Sigmoid colon (tissue), 7 donors: Measurements from ENCODE around the gene KRT6C. TPM values are rescaled to one million over a fixed set of nuclear protein-coding genes. Genes with fewer than 3 reads are reported as not detected.

Experiments
- DNase-seq: peaks from one replicate; pipeline ENCODE4 v3.0.0-alpha.2; 2019
- H3K27ac ChIP-seq, 4 donors: fragments of 200-600 bp; sonication (generic); one replicate each; pipeline ENCODE4 v1.5.1; 2016 to 2019; ENCODE audit warnings: mild to moderate bottlenecking in 1 of 4
- H3K27me3 ChIP-seq, 3 donors: fragments of 200-600 bp; sonication (generic); one replicate each; pipeline ENCODE4 v1.5.1; 2019; ENCODE audit warnings: mild to moderate bottlenecking in 1 of 3
- H3K36me3 ChIP-seq, 4 donors: fragments of 200-600 bp; sonication (generic); one replicate each; pipeline ENCODE4 v1.5.1; 2016 to 2019
- H3K4me1 ChIP-seq, 4 donors: fragments of 200-600 bp; sonication (generic); one replicate each; pipeline ENCODE4 v1.5.1; 2017 to 2019
- H3K4me3 ChIP-seq, 4 donors: fragments of 200-600 bp; sonication (generic); one replicate each; pipeline ENCODE4 v1.5.1; 2017 to 2019; ENCODE audit warnings: mild to moderate bottlenecking in 2 of 4, moderate library complexity in 1 of 4
- H3K9me3 ChIP-seq, 4 donors: fragments of 200-600 bp in 3 of 4; sonication (generic) in 3 of 4; one replicate each; pipeline versions ENCODE4 v1.5.1 to v1.6.1; 2013 to 2019
- EP300 ChIP-seq, 4 donors: sonication (generic); formaldehyde crosslinking; IDR thresholded peaks; one replicate each; pipeline ENCODE4 v1.6.1; 2017; ENCODE audit warnings: antibody characterized with exemption in 4 of 4
- POLR2A ChIP-seq, 2 donors: fragments of 450-650 bp; IDR thresholded peaks; one replicate each; pipeline ENCODE4 v1.6.1; 2016; ENCODE audit warnings: antibody characterized with exemption in 2 of 2, mild to moderate bottlenecking in 2 of 2, moderate library complexity in 2 of 2
- POLR2AphosphoS5 ChIP-seq, 4 donors: sonication (generic); formaldehyde crosslinking; IDR thresholded peaks; one replicate each; pipeline ENCODE4 v1.6.1; 2017; ENCODE audit warnings: antibody characterized with exemption in 4 of 4
- WGBS, 2 donors: extraction: QIAGEN DNeasy Blood & Tissue Kit; methylation state at CpG; one replicate each; pipeline ENCODE4 v1.1.7; 2013; 5-methylcytosine and 5-hydroxymethylcytosine counted together
- intact Hi-C: fragments of 100-400 bp; cut with DNase I; formaldehyde crosslinking; loops from one replicate; pipeline ENCODE4 v1.15.1; 2023
- polyA plus RNA-seq, 3 donors: library from polyadenylated mRNA; stranded (reverse); fragments of 200-250 nt; gene quantifications; one replicate each; pipeline ENCODE4 v1.2.3, GENCODE V29; 2013
- total RNA-seq, 4 donors: library from RNA; depleted of rRNA; stranded (reverse); fragments of >200 nt; gene quantifications; one replicate each; pipeline ENCODE4 v1.1.0, GENCODE V29; 2016
- TF ChIP-seq, protein P1 (sequence below), 4 experiments: fragments of 450-650 bp in 3 of 4; fragments of 200-600 bp in 1 of 4; IDR thresholded peaks; one replicate each; pipeline ENCODE4 v1.5.1; 2016 to 2019; ENCODE audit warnings: antibody characterized with exemption in 4 of 4, mild to moderate bottlenecking in 3 of 4, moderate library complexity in 2 of 4
- donor health status: healthy with polysubstance abuse.
- donor health status: Bipolar disorder and iron deficiency.
- donor health status: healthy.

The KRT6C gene
- total and polyA plus RNA-seq, 7 donors: 0.60 TPM; not detected in 6

DNA sequence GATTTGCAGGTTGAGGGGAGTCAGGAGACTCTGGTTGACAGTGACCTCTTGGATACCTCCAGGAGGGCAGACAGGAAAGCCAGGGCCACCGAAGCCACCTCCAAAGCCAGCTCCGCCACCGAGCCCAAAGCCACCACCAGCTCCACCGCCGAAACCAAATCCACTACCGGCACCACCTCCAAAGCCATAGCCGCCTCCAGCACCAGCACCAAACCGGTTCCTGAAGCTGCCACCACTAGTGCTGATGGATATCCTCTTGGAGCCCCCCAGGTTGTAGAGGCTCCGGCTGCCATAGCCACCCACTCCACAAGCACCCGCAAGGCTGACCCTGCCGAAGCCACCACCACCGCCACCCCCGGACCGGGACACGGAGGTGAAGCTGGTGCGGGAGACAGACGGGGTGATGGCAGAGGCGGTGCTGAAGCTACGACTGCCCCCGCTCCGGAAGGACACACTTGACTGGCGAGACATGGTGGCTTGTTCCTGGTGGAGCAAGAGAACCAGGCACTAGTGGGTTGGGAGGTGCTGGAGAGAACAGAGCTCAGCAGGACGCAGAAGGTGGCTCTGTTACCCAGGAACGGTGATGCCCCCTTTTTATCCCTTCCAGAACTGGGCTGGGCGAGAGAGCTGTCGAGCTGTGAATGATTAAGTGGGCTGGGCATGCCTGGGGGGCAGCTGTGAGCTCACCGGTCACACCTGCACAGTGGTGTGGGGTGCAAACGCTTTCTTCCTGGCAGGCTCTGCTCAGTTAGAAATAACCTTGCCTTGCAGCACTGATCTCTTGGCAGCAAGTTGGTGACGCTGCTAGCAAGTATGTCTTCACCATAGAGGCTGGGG lies 46.4 kb upstream of the KRT6C start, which contains the start of gene KRT5:
KRT5 (minus strand) TSS at position 569 of the 837 bp plus-strand sequence; CDS start at position 471, 98 bp downstream.
- Histone ChIP-seq H3K36me3 (no peaks in the 10 kb centered on the region), H3K4me3 (no peak within 1 kb of the TSS), H3K27me3 (no peaks in the 10 kb centered on the region), H3K27ac (no peak within 1 kb of the TSS), H3K9me3 (no peaks in the 10 kb centered on the region), H3K4me1 (peaks cover 0 to 45% (median 22%) of the 10 kb centered on the region in 4 donors)
- WGBS, 2 donors: 89 to 90% methylated on average over 29 of the region's 29 CpGs
- no peak for DNase-seq
- intact Hi-C loops: no loop called here
- TF ChIP-seq POLR2A (IDR thresholded peaks at IDR 0.05) (no peak), EP300 (IDR thresholded peaks at IDR 0.05) (no peak), POLR2AphosphoS5 (IDR thresholded peaks at IDR 0.05) (no peak)
- TF ChIP-seq, protein P1, sequence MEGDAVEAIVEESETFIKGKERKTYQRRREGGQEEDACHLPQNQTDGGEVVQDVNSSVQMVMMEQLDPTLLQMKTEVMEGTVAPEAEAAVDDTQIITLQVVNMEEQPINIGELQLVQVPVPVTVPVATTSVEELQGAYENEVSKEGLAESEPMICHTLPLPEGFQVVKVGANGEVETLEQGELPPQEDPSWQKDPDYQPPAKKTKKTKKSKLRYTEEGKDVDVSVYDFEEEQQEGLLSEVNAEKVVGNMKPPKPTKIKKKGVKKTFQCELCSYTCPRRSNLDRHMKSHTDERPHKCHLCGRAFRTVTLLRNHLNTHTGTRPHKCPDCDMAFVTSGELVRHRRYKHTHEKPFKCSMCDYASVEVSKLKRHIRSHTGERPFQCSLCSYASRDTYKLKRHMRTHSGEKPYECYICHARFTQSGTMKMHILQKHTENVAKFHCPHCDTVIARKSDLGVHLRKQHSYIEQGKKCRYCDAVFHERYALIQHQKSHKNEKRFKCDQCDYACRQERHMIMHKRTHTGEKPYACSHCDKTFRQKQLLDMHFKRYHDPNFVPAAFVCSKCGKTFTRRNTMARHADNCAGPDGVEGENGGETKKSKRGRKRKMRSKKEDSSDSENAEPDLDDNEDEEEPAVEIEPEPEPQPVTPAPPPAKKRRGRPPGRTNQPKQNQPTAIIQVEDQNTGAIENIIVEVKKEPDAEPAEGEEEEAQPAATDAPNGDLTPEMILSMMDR (IDR thresholded peaks at IDR 0.05): no peak

DNA sequence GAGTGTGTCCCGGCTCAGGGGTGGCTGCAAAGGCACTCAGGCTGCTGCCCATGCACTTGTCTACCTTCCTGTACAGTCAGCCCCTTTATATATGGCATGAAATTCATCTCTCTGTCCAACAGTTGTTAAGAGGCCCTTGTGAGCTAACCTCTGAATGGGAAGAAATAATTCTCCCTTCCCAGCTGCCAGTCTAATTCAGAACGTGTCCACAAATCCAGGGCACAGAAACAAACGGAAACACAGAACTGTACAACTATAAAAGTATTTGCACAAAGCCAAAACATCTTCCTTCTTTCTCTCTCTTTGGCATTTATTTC lies 45.7 kb upstream of the KRT6C start:
- 54 to 73% methylated on average over 3 of the region's 3 CpGs for WGBS, 2 donors
- H3K27me3 ChIP-seq: no peaks in the 10 kb centered on the region
- no peaks in the 10 kb centered on the region for H3K36me3 ChIP-seq
- no peaks in the 10 kb centered on the region for H3K9me3 ChIP-seq
- TF ChIP-seq POLR2A (IDR thresholded peaks at IDR 0.05): no peak
- TF ChIP-seq POLR2AphosphoS5 (IDR thresholded peaks at IDR 0.05): no peak
- no peak for TF ChIP-seq EP300 (IDR thresholded peaks at IDR 0.05)
- TF ChIP-seq, protein P1 (IDR thresholded peaks at IDR 0.05): no peak
- H3K4me1 ChIP-seq: peaks cover 0 to 49% (median 24%) of the 10 kb centered on the region in 4 donors
- intact Hi-C loops: no loop called here
- no peak overlapping the region for H3K27ac ChIP-seq
- no peak for DNase-seq
- H3K4me3 ChIP-seq: no peak overlapping the region

DNA sequence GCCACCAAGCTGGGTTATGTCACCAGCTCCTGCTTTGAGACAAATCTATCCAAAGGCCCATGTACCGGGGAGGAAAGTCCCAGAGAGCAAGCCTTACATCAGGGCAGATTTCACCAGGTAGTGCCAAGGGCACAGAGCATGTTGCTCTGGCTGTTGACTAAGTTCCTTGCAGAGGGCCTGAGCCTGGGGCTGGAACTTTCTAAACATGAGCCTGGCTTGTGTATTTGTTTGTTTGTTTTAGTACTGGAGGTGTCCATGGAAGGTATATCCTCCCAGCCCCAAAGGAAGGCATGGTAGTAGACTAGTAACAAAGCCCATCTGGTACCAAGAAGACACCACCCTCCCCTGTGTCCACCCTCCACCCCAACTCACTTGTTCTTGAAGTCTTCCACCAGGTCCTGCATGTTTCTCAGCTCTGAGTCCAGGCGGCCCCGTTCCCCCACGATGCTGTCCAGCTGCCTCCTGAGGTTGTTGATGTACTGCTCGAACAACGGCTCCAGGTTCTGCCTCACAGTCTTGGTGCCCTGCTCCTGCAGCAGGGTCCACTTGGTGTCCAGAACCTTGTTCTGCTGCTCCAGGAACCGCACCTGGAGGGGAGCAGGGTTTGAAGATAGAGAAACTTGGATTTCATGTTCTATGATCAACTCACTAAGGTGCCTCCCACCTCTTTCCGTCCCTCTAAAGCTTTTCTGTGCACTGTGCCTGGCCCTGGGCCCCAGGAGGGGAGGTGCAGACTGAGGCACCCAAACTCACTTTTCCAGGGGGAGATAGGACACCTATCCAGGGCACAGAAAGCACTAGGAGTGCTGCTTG lies 45.2 kb upstream of the KRT6C start:
- intact Hi-C loops: no loop called here
- Histone ChIP-seq H3K9me3 (no peaks in the 10 kb centered on the region), H3K27ac (no peak overlapping the region), H3K4me3 (no peak overlapping the region), H3K4me1 (peaks cover 0 to 49% (median 24%) of the 10 kb centered on the region in 4 donors), H3K36me3 (no peaks in the 10 kb centered on the region), H3K27me3 (no peaks in the 10 kb centered on the region)
- TF ChIP-seq, protein P1 (IDR thresholded peaks at IDR 0.05): no peak
- TF ChIP-seq EP300 (IDR thresholded peaks at IDR 0.05) (no peak), POLR2A (IDR thresholded peaks at IDR 0.05) (no peak), POLR2AphosphoS5 (IDR thresholded peaks at IDR 0.05) (no peak)
- WGBS, 2 donors: 81 to 90% methylated on average over 8 of the region's 8 CpGs
- DNase-seq: no peak

DNA sequence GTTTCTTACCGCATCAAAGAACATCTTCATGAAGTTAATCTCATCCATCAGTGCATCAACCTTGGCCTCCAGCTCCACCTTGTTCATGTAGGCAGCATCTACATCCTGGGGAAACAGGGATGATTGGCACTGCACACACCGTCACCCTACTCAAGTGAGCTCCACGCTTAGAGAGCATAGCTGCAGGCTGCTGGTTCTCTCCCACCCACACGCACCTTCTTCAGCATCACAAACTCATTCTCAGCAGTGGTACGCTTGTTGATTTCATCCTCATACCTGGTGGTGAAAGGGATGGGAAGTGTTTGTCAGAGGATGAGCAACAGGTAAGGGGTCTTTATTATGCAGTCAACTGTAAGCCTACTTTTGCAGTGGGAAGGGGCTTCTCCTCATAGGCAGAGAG lies 44.3 kb upstream of the KRT6C start:
- no peak for DNase-seq
- no peak for TF ChIP-seq EP300 (IDR thresholded peaks at IDR 0.05)
- H3K4me3 ChIP-seq: no peak overlapping the region
- no peaks in the 10 kb centered on the region for H3K36me3 ChIP-seq
- intact Hi-C loops: no loop called here
- no peaks in the 10 kb centered on the region for H3K9me3 ChIP-seq
- H3K4me1 ChIP-seq: peaks cover 0 to 50% (median 23%) of the 10 kb centered on the region in 4 donors
- H3K27me3 ChIP-seq: no peaks in the 10 kb centered on the region
- no peak overlapping the region for H3K27ac ChIP-seq
- 90 to 93% methylated on average over 5 of the region's 5 CpGs for WGBS, 2 donors
